A204.1 (cell line): ENCODE data around the gene HVCN1.

Experiments used
- FAIRE-seq: peaks from 2 replicates; lab custom pipeline; 2012; peaks lifted over from hg19 to GRCh38; lab: Jason Lieb, UNC

HVCN1 gene

DNA sequence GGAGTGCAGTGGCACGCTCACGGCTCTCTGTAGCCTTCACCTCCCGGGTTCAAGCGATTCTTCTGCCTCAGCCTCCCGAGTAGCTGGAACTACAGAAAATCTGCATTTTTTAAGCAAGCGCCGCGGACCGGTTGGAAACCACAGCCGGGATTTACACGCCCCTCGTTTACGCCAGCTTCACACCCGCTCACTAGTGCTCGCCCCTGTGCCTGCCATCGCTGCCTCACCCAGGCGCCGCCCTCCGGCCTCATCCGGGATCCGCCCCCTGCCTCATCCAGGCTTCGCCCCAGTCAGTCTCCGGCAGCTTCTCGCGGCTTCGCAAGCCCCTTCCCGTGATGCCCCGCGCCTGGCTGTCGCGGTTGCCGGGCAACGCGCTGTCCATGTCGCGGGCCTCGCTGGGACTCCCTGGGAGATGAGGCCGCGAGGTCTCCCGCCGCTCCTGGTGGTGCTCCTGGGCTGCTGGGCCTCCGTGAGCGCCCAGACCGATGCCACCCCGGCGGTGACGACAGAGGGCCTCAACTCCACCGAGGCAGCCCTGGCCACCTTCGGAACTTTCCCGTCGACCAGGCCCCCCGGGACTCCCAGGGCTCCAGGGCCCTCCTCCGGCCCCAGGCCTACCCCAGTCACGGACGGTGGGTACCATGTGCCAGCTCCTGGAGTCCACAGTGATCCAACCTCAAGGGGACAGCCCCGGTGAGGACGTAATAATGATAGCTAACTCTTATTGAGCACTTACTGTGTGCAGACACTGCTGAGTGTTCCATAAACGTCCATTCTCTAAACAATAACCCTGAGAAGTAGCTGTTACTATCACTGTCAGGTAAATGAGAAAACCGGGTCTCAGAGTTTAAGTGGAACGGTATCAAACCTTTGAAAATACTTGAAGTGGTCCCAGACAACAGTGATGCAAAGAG lies 74.9 kb downstream of the HVCN1 start, which contains the start of gene TCTN1:
Gene TCTN1 (plus strand): TSS at position 359 of the 914 bp plus-strand sequence. CDS start 54 bp downstream, at position 413.
- FAIRE-seq = peak; percentile 71

DNA sequence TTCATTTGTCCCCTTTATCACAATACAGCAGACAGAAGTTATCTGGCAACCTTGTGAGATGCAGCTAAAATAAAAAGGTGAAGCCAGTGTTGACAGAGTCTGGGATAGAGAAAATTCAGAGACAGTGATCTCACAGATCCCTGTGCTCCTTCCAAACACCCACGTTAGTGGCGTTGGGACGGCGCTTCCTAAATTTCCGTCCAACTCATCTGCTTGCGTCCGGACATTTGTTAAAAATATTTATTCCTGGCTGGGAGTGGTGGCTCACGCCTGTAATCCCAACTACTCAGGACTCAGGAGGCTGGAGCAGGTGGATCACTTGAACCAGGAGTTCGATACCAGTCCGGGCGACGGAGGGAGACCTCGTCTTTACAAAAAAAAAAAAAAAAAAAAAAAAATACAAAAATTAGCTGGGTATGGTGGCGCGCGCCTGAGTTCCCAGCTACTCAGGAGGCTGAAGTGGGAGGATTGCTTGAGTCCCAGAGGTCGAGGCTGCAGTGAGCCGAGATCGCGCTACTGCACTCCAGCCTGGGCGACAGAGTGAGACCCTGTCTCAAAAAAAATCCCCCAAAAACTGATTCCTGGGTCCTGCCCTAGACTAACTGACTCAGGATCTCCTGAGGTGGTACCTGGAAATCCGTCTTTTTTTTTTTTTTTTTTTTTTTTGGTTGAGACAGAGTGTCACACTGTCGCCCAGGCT lies 75.7 kb downstream of the HVCN1 start:
- FAIRE-seq = no peak

DNA sequence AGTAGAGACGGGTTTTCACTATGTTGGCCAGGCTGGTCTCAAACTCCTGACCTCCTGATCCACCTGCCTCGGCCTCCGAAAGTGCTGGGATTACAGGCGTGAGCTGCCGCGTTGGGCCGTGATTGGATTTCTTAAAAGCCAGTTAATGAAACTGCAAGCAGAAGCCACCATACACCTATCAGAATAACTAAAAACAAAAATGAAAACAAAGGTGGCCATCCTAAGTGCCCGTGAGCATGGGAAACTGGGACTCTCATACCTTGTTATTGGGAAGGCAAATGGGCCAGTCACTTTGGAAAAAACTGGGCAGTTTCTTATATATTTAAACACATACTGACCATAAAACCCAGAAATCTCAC lies 82.7 kb downstream of the HVCN1 start:
- no peak for FAIRE-seq

DNA sequence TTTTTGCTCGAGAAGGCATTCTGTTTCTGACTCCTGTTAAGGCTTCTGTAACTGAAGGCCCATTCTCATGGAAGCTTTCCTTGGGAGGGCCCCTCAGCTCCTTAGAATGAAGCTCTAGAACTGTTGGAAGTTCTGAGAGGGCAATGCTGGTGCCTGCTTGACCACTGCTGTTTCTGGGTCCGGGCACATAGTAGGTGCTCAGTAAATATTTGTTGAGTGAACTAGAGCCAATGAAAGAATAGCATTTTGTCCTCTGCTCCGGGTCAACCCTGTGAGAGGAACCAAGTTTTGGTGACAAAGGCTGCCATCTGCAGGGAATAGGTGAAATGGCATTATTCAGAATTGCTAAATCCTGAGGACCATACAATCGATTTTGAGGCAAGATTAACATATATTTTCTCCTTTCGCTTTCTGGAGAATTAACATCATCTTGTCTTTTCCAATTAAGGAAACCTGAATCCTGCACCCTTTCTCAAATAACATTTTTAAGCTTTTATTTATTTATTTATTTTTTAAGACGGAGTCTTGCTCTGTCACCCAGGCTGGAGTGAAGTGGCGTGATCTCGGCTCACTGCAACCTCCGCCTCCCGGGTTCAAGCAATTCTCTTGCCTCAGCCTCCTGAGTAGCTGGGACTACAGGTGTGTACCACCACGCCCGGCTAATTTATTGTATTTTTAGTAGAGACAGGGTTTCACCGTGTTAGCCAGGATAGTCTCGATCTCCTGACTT lies 86.7 kb downstream of the HVCN1 start:
- FAIRE-seq = peak; percentile 82

DNA sequence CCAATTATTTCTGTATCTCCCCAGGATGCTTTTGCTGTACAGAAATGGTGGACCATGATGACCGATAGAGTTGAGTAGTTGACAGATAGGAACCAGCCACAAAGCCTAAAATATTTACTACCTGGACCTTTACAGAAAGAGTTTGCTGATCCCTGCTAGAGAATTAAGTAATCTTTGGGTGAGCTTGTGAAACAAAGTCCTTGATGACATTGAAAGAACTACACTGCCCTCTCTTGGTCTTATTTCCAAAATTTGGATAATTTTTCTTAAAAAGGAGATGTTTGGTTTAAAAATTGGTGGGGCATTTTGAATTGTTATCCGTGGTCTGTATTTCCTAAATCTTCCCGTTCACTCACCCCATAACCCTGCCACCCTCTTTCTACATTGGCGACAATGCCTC lies 88.7 kb downstream of the HVCN1 start:
- peak; percentile 94 for FAIRE-seq

DNA sequence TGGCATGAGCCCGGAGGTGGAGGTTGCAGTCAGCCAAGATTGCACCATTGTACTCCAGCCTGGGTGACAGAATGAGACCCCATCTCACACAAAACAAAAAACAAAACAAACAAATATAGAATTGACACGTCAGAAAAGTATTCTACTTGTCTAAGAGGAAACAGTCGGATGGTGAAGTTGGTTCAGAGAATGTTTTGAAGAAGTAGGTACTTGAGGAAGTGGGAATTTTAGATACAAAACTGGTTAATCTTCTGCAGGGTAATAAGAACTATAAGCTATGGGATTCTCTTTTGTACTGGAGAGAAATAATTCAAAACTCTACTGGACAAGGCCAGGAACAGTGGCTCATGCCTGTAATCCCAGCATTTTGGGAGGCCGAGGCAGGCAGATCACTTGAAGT lies 89.6 kb downstream of the HVCN1 start:
- no peak for FAIRE-seq
